GM18511 (cell line): ENCODE measurements around the gene DYSF.

Experiments used
- ATAC-seq: cut with Tn5 transposase; IDR thresholded peaks from one replicate; pipeline ENCODE4 v1.9.1; 2021; ENCODE audit warnings: mild to moderate bottlenecking, moderate library complexity; ENCODE audit not compliant: unreplicated experiment

The DYSF gene

GRCh38 chr2:71521436-71521950 lies 68.1 kb downstream of the DYSF start:
- ATAC-seq, result no peak

GRCh38 chr2:71524476-71524875 lies 71.1 kb downstream of the DYSF start:
- ATAC-seq, result no peak

- ATAC-seq, result no peak
Observed at GRCh38 chr2:71526141-71526540, 72.8 kb downstream of the DYSF start.

- no peak for ATAC-seq
Observed at GRCh38 chr2:71526975-71527374, 73.6 kb downstream of the DYSF start.

- ATAC-seq, result no peak
Observed at GRCh38 chr2:71528131-71528591, 74.8 kb downstream of the DYSF start.

GRCh38 chr2:71528749-71529148 lies 75.4 kb downstream of the DYSF start:
- ATAC-seq, result no peak

GRCh38 chr2:71530211-71530610 lies 76.8 kb downstream of the DYSF start:
- no peak for ATAC-seq

DNA sequence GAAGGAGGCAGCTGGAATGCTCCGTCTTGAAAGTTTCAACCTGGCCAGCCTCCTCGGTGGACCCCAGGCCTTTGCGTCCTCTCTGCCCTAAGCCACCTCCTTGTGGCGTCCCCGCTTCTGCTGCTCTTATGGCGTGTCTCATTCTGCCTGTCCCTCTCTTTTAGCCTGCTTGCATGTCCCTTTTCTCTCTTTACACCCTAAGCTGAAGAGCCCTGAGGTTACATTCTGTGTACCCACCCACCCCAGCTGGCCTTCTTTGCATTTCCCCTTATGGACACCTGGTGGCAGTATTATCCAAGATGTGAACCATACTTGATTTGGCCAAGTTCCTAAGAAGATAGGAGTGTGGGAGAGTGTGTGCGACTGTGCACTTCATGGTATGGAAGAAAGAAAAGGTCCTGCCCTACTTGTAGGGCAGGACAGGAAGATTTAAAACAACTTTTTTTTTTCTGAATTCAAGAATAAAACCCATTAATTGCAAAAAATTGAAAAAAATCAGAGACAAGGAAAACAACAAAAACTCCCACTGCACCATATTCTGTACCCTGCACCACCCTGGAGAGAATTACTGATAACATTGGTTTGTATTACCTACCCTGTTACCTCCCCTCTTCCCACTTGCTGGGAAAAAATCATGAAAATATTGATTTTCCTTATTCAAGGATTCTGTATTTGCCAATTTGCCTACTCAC lies 77.4 kb downstream of the DYSF start:
- no peak for ATAC-seq

DNA sequence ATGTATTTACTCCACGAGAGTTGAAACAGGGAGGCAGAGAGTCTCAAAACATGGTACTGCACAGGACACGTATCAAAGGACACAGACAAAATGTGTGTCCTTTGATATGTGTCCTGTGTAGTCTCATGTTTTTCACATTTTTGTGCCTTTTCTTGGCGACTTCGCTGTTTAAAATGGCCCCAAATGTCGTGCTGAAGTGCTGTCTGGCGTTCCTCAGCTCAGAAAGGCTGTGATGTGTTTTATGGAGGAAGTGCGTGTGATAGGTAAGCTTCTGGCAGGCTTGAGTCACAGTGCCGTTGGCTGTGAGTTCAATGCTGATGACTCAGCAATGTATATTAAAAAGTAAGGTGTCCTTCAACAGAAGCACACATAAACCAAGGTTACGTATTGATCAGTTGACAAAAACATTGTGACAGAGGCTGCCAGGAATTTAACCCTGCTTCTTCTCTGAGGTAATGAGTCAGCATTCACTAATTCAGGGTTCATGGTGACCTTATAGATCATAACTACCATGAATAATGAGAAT lies 78.2 kb downstream of the DYSF start:
- no peak for ATAC-seq

- no peak for ATAC-seq
Observed at GRCh38 chr2:71532327-71532726, 79.0 kb downstream of the DYSF start.

DNA sequence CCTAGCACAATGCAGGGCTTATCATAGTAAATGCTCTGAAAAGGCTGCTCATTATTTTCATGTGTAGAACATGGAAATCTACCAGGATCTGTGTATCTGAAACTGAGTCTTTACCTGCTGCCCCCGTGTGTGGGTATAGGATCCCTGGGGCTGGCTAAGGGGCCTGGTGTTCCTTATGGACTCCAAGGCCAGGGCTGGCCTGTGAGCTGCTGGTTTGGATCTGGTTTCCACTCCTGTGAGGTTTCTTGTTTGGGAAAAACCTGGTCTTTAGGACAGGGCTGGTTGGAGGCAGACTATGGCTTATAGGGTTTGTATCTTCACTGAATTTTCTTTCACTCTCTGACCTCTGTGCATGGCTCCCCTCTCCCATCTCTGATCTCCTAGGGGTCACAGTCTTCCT lies 80.8 kb downstream of the DYSF start:
- ATAC-seq, result no peak

- no peak for ATAC-seq
Observed at GRCh38 chr2:71534826-71535225, 81.5 kb downstream of the DYSF start.

GRCh38 chr2:71535526-71535925 lies 82.2 kb downstream of the DYSF start:
- ATAC-seq, result no peak

GRCh38 chr2:71536226-71536671 lies 82.9 kb downstream of the DYSF start:
- no peak for ATAC-seq

- ATAC-seq, result no peak
Observed at GRCh38 chr2:71538241-71538640, 84.9 kb downstream of the DYSF start.

DNA sequence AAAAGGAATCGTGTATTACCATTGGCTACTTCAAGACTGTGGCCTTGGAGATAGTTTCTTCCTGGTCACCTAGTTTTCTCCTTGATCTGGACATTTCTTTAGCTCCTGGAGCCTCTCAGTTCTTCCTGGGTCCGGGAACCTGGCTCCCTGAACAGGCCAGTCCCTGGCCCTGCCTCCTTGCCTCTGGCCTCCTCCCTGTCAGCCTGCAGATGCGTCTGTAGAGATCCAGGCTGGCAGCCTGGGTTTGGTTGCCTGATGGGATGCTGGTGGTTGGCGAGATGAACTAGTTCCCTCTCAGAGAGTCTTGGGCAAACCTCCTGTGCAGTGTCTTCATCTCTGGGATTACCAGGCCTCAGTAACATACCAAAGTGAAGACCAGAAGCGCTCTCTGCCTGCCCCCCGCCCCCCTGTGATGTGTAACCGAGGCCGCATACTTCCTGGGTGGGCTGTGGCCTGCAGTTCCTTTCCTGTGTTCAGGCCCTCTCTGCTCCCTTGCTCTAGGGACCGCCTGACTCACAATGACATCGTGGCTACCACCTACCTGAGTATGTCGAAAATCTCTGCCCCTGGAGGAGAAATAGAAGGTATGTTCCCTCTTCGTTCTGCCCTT lies 85.4 kb downstream of the DYSF start:
- no peak for ATAC-seq

DNA sequence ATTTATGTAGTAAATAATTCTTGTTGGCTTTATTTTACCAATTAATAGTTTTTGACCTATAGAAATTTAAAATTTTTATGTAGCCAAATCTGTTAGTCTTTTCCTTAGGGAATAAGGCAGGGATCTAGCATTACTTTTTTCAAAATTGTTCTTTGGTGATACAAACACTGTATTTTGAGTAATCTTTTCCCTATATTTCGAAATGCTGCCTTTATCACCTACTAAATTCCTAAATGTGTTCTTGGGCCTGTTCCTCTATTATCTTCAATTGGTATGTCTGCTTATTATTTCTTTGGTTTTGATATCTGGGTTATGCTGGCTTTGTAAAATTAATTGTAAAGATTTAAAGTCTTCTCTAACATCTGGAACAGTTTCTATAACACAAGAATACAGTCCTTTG lies 87.5 kb downstream of the DYSF start:
- ATAC-seq, result no peak

DNA sequence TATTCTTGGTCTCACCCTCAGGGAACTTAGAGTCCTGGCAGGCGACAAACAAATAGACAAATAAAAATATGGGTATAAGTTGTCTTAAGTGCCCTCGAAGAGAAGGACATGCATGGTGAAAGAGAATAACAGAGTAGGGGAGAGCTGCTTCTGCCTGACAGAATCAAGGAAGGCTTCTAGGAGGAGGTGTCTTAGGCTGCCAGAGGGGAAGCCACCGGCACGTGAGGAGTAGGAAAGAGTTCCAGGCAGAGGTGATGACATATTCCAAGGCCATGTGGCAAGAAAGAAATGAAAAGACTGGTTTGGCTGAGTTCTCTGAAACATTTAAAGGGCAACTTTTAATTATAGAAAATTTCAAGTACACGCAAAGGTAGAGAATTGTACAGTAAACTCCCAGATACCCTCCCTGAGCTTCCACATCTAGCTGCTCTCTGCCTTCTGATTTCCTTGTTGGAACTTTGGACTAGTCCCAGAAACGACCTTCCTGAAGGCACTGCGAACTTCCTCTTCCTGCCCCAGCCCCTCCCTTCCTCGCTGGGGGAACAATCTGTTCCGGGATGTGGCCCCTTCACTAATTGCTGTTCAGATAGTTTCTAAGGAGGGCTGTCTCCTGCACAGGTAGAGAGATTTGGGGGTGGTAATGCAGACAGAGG lies 91.7 kb downstream of the DYSF start:
- no peak for ATAC-seq

GRCh38 chr2:71545572-71546274 lies 92.4 kb downstream of the DYSF start:
- ATAC-seq, result no peak

DNA sequence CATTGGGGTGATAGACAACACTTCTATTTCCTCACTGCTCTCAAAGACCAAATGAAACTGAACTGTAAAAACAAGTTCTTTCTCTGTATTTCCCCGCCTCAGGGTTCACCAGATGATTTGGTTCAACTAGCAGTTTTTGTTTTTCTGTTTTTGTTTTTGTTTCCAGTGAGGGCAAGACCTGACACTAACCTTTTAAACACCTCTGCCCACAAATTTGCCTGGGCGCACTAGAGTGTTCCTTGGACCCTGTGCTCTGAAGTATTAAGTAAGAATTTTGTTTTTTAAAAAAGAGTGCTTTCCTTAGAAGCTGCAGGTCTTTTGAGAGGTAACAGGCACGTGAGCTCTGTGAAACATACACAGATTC lies 92.9 kb downstream of the DYSF start:
- ATAC-seq, result no peak

DNA sequence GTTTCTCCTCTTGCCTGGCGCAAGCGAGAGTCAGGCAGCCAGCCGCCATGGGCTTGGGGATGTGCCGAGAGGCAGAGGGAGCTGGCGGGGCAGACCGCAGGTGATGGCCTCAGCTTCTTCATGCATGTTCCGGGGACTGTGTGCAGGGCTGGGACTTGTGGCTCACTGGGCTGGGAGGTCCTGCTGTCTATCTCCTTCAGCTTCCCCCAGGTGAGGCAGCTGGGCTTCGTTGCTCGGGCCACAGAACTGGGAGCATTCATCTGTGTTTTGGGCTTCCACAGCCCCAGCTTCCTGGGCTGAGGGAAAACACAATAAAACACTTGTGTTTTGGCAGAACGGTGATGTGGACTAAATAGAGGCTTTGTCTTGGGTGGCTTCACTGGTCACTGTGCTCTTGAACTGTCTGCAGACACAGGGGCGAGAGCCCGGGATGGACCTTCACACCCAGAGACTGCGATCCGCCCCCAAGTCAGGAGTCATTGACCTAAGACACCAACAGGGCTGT lies 93.5 kb downstream of the DYSF start:
- ATAC-seq, result no peak
